GM19099 (cell line): ENCODE measurements around the gene PICK1.

Source experiments
- POLR2A ChIP-seq: IDR thresholded peaks from 3 replicates; pipeline ENCODE4 v1.6.1; 2011; ENCODE audit warnings: low read depth; ENCODE audit not compliant: insufficient read length; ENCODE audit errors: extremely low read depth

The PICK1 gene

GRCh38 chr22:38066381-38067027 lies 9.3 kb downstream of the PICK1 start:
- TF ChIP-seq POLR2A, result no peak

- TF ChIP-seq POLR2A, result no peak
Measured at GRCh38 chr22:38067028-38067415, 9.8 kb downstream of the PICK1 start.

GRCh38 chr22:38067761-38068360 lies 10.7 kb downstream of the PICK1 start:
- no peak for TF ChIP-seq POLR2A

- TF ChIP-seq POLR2A, result no peak
Measured at GRCh38 chr22:38068641-38069371, 11.6 kb downstream of the PICK1 start.

GRCh38 chr22:38069372-38070249 lies 12.4 kb downstream of the PICK1 start:
- no peak for TF ChIP-seq POLR2A

- no peak for TF ChIP-seq POLR2A
Measured at GRCh38 chr22:38070250-38070921, 13.2 kb downstream of the PICK1 start.

GRCh38 chr22:38071421-38072321 lies 14.5 kb downstream of the PICK1 start:
- no peak for TF ChIP-seq POLR2A

GRCh38 chr22:38072322-38073149 lies 15.3 kb downstream of the PICK1 start:
- no peak for TF ChIP-seq POLR2A

GRCh38 chr22:38073150-38074130 lies 16.2 kb downstream of the PICK1 start:
- TF ChIP-seq POLR2A, result no peak

GRCh38 chr22:38074181-38075104 lies 17.2 kb downstream of the PICK1 start:
- no peak for TF ChIP-seq POLR2A
